ENCODE results near the gene EHD1.

EHD1 gene

DNA sequence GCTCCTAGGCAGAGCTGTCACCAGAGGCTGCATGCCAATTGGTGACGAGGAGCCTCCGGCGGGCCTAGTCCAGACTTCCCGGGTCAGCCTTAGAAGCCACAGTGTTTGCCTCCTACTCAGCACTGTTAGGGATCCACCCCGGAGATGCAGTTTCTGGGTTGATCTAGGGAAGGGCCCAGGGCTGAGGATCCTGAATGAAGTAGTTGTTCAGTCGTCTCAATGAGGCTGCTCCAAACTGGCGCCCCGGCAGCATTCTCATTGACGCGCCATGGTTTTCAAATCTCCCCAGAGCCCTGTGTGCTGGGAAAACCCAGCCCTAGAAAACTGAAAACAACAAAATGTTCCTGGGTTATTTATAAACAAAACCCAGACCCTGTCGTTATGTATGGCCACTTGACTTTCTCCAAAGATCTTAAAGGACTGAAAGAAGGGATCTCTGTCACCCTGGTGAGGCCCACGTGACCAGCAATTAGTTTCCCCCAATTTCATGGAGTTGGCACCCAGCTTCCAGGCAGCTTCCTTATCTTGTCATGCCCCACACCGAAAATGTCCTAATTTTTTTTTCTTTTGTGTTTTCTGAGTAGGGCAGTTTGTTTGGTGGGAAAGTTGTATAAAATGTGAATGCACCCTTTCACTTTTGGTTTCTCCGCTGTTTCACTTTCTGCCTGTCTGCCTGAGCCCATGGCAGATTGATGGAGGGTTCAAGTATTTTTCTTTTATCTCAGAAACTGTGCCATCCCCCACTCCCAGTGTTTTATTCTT, 2.0 kb upstream of the EHD1 start:
- no peak for DNase-seq (ENCODE audit: extremely low read depth, low read depth)
- H3K4me3 ChIP-seq (replicated peaks; ENCODE audit: low read depth, low read length) = no peak overlapping the region
- TF ChIP-seq, protein P1, sequence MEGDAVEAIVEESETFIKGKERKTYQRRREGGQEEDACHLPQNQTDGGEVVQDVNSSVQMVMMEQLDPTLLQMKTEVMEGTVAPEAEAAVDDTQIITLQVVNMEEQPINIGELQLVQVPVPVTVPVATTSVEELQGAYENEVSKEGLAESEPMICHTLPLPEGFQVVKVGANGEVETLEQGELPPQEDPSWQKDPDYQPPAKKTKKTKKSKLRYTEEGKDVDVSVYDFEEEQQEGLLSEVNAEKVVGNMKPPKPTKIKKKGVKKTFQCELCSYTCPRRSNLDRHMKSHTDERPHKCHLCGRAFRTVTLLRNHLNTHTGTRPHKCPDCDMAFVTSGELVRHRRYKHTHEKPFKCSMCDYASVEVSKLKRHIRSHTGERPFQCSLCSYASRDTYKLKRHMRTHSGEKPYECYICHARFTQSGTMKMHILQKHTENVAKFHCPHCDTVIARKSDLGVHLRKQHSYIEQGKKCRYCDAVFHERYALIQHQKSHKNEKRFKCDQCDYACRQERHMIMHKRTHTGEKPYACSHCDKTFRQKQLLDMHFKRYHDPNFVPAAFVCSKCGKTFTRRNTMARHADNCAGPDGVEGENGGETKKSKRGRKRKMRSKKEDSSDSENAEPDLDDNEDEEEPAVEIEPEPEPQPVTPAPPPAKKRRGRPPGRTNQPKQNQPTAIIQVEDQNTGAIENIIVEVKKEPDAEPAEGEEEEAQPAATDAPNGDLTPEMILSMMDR (IDR thresholded peaks at IDR 0.05; ENCODE audit: low read depth, low read length, missing control alignments) = no peak

DNA sequence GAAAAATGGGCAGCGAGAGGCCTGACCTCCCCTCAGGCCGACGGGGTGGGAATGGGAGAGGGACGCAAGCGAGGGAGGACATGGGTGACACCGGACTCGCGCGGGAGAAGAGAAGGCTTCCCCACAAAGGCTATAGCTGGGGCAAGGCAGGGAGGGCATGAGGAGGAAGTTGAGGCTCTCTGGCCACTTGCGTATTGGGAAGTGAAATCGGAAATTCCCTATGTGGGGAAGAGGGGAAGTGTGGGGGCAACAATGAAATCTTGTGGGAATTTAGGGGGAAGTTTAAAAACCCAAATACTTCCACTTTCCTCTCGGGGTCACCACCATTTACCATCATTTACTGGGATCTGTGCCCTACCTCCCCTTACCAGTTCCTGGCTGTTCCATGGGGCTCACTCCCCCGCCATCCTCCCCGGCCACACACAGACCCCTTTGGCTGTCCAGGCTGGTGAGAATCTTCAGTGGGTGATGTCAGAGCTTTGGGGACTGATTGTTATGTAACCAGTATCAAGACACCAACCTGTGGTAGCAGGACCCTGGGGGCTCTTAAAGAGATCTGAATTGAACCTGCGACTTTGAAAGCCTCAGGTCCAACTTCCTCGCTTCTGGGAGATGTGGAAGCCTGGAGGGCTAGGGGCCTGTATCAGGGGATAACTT, 951 bp upstream of the EHD1 start:
- H3K4me3 ChIP-seq (replicated peaks; ENCODE audit: low read depth, low read length) = peak overlapping the region; percentile 85
- TF ChIP-seq, protein P1 (IDR thresholded peaks at IDR 0.05; ENCODE audit: low read depth, low read length, missing control alignments) = no peak
- no peak for DNase-seq (ENCODE audit: extremely low read depth, low read depth)

DNA sequence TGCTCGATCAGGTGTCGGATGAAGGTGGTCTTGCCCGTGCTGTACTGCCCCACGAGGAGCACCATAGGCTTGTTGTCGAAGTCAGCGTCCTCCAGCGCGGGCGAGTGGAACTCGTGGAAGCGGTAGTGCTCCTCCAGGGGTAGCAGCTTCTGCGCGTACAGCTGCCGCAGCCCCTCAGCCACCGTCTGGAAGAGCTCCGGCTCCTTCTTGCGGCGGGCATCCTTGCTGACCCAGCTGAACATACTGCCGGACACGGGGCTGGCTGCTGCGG, 263 bp downstream of the EHD1 start:
- DNase-seq (ENCODE audit: extremely low read depth, low read depth) = no peak
- H3K4me3 ChIP-seq (replicated peaks; ENCODE audit: low read depth, low read length) = peak overlapping the region; percentile 85
- TF ChIP-seq, protein P1 (IDR thresholded peaks at IDR 0.05; ENCODE audit: low read depth, low read length, missing control alignments) = no peak

DNA sequence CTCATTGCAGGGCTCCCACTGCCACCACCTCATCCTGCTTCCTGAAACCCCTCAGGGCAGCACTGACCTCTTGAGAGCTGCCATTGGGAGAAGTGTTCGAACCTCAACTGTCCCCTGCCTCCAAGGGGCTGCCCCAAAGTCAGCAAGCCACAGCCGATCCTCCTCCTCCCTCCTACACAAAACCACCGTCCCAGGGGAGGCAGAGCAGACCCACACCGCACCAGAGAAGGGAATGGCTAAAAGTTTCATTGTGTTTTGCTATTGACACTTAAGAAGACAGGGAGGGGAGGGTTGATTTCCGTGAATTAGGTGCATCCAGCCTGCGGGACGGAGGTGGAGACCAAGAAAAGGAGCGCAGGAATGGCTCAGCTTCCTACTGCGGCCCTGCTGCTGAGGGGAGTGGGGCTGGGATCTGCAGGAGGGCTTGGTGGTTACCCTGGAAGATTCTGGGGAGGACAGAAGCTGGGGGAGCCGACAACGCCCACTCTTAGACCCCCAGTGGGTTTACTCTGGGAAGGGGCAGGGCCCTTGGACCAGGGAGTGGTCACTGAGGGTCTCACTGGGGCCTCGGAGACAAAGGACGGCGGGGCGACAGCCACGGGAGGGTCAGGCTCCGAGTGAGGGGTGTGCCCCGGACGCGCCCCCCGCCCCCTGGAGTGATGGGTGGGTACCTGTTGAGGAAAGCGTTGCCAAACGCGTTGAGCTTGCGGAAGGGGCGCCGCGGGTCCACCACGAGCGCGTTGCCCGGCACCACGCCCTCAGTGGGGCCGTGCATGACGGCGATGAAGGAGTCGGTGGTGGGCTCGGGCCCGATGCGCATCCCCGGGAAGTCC, 815 bp downstream of the EHD1 start:
- peak overlapping the region; percentile 85 for H3K4me3 ChIP-seq (replicated peaks; ENCODE audit: low read depth, low read length)
- no peak for DNase-seq (ENCODE audit: extremely low read depth, low read depth)
- TF ChIP-seq, protein P1 (IDR thresholded peaks at IDR 0.05; ENCODE audit: low read depth, low read length, missing control alignments) = no peak

DNA sequence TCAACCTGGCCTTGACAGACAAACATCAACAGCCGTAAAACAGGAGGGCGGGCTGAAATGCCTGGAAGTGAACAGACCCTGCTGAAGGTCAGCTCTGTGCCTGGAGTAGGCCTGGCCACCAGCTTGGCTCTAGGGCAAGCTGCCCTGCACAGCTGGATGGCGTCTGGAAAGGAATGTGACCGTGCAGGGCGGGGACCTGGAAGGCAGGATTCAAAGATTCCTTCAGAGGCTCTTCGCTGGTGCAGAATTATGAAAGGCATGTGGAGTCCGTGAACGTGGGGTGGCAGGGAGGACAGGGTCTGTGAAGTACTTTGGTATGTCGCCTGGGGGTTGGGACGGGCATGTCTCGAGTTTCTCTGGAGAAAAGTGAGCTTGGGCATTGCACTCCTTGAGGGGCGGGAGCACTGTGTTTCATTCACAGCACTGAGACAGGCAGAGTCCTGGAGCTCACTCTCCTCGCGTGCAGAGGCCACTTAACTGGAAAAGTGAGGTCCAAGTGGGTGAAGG, 1.5 kb downstream of the EHD1 start:
- no peak for DNase-seq (ENCODE audit: extremely low read depth, low read depth)
- H3K4me3 ChIP-seq (replicated peaks; ENCODE audit: low read depth, low read length) = peak overlapping the region; percentile 85
- TF ChIP-seq, protein P1 (IDR thresholded peaks at IDR 0.05; ENCODE audit: low read depth, low read length, missing control alignments) = no peak

DNA sequence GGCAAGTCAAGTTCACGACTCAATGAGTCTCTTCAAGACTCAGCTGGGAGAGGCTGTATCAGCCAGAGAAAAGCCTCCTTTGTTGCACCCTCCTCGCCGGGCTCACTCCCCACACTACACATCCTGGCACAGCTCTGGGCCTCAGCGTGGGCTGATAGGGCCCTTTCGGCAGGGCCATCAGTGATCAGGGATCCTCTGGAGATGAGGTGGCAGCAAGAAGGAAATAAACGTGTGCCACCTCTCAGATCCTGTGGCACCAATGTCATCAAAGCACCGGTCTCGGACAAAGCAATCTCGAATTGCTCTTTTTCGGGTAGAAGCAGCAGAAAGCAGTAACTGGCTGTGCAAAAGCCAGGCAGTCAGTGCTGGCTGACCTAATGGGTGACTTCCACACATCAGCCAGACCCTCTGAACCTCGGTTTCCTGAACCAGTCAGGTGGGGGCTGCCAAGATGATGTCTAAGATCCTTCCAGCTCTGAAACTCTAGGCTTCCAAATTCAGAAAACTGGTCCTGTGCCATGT, 2.1 kb downstream of the EHD1 start:
- TF ChIP-seq, protein P1 (IDR thresholded peaks at IDR 0.05; ENCODE audit: low read depth, low read length, missing control alignments) = no peak

More for the DNA sequence above, 2.1 kb downstream of the EHD1 start:
- no peak for DNase-seq (ENCODE audit: extremely low read depth, low read depth)
- H3K4me3 ChIP-seq (replicated peaks; ENCODE audit: low read depth, low read length) = peak overlapping the region; percentile 85

Data from HFF-Myc (cell line).